Transverse colon (tissue), 4 donors: ENCODE results near the gene CLIC6.

Source experiments
- CTCF ChIP-seq, 5 experiments: fragments of 200-600 bp in 3 of 5; fragments of 450-650 bp in 2 of 5; sonication (generic) in 3 of 5; IDR thresholded peaks; 1 replicate in 2 of 5; 2 replicates in 3 of 5; pipeline ENCODE4 v1.5.1; 2016 to 2017; ENCODE audit warnings: antibody characterized with exemption in 5 of 5, inconsistent platforms in 3 of 5, mild to moderate bottlenecking in 2 of 5, moderate library complexity in 1 of 5
- POLR2A ChIP-seq: fragments of 450-650 bp; IDR thresholded peaks from one replicate; pipeline ENCODE4 v1.6.1; 2016; ENCODE audit warnings: antibody characterized with exemption, mild to moderate bottlenecking, moderate library complexity
- POLR2AphosphoS5 ChIP-seq, 3 donors: sonication (generic); formaldehyde crosslinking; IDR thresholded peaks; one replicate each; pipeline ENCODE4 v1.6.1; 2016; ENCODE audit warnings: antibody characterized with exemption in 3 of 3

- TF ChIP-seq CTCF (IDR thresholded peaks at IDR 0.05): no peak
- TF ChIP-seq POLR2AphosphoS5 (IDR thresholded peaks at IDR 0.05): no peak
- no peak for TF ChIP-seq POLR2A
Measured at GRCh38 chr21:34701726-34702125, 32.9 kb downstream of the CLIC6 start.
